ENCODE measurements around the gene CELF6.

The CELF6 gene

DNA sequence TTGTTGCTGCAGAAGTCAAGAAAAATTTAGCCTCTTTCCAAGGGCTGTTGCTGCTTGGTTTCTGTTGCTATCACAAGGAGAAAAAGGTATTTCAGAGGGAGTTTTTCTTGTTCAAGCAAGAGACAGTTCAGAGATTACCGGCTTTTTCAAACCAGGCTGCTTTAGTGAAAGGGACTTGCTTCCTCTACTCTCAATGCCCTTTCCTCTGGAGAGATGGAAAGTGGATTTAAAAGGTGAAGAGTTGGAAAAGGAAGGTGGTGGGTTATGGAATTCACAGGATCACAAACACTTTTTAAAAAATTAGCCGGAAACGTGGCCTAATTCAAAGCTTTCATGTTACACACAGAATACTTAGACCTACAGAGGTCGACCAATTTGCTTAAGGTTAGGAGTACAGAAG lies 48.7 kb downstream of the CELF6 start:
- no peak for DNase-seq

DNA sequence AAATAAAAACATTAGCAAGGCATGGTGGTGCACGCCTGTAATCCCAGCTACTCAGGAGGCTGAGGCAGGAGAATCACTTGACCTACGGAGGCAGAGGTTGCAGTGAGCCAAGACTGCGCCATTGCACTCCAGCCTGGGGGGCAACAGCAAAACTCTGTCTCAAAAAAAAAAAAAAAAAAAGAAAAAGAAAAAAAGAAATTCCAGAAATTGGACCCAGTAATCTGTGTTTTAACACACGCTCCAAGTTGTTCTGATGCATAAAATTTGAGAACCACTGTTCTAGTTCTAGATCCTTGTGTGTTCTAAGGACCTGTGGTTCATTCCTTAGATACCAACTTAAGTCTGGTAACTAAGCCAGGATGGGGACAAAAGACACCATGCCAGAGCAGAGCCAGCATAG lies 50.2 kb downstream of the CELF6 start:
- no peak for DNase-seq

DNA sequence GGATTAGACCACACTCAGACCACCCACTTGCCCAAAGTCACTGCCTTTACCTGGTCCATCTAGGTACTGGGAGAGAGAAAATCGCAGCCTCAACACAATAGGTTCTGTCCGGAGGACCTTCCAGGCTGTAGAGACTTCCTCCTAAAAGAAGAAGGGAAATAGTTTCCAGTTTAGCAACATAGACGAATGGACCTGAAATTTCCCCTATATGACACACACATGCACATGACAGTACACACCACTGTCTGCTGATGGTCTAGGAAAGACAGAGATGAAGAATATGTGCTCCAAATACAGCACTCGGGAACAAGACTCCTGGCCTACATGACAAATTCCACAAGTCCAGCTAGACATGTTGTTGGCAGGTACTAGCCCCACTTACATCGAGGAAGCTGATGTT lies 54.9 kb downstream of the CELF6 start:
- DNase-seq = no peak

DNA sequence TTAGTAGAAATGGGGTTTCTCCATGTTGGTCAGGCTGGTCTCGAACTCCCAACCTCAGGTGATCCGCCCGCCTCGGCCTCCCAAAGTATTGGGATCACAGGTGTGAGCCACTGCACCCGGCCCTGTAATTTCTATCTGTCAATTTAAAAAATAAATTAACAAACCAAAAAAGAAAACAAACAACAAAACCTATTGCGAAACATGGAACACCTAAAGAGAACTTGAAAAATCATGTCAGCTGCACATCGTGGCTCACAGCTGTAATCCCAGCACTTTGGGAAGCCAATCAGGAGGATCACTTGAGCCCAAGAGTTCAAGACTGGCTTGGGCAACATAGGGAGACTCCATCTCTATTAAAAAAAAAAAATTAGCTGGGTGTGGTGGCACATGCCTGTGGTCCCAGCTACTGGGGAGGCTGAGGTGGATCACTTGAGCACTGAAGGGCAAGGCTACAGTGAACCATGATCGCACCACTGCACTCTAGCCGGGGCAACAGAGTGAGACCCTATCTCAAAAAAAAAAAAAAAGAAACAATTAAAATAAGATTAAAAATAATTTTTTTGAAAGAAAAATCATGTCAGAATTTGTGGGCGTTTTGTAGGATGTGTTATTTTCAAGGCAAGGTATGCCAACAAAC lies 67.2 kb downstream of the CELF6 start:
- no peak for DNase-seq

DNA sequence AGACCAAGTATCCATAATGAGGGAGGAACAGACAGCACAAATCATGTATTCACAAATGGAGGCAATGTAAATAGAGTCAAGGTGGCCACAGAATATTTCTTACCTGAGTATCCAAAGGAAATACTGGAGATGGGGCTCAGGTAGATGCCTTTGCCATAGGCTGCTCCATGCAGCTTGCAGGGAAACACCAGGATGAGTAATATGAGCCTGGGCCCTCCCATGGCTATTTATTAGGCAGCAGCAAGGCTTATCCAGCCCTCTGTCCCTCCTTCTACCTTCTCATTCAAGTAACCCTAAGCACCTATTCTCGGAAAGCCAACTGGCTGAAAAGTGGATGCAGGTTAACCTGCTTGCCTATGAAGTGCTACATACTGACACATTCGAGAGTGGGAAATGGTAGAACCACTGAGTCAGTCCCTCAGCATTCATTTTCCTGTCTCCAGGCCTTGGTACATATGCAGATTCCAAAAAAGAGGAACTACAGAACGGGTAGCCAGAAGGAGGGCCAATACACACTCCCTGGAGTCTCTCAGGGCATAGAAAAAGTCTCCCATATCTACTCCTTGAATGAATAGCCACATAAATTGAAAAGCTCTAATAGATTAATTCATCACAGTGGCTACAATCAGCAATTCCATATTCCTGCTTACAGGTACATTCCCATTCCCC lies 70.7 kb downstream of the CELF6 start:
- DNase-seq = no peak

DNA sequence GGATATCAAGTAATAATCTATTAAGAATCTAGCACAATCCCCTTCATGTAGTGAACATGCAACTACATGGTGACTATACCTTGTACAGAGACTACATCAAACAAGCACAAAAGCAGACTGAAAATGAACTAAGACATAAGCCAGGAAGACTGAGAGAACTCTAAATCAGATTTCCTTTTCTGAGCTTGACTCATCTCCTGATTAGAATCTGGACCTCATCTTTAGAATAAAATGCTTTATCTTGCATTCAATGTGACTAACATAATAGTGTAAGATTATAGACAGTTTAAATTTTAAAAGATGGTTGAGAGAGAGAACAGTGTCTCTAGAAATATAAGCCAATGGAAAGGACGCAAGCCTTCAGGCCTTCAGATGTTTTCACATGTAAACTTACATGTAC lies 71.4 kb downstream of the CELF6 start:
- DNase-seq = no peak

DNA sequence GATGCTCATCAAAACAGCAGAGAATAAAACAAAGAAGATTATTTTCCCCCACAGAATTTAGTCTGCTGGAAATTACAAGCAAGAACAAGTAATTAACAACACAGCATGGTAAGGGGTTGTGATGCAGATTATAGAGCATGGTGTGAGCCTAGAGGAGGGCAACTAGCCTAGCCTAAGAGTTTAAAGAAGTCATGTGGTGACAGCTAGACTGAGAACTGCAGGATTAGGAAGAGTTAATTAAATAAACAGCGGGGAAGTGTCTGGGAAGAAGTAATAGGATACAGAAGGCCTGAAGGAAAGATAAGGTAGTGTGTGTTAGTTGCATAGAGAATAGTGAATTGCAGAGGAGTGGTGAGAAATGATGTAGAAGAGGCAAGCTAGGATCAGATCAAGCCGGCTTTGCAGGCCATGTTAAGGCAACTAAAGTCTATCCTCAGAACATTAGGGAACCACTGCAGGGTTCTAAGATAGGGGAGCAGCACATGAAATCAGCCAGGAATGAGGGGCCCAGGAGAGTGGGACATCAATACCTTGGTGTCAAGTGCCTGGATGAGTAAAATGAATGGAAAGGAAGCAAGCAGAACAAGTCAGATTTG lies 77.1 kb downstream of the CELF6 start:
- no peak for DNase-seq

DNA sequence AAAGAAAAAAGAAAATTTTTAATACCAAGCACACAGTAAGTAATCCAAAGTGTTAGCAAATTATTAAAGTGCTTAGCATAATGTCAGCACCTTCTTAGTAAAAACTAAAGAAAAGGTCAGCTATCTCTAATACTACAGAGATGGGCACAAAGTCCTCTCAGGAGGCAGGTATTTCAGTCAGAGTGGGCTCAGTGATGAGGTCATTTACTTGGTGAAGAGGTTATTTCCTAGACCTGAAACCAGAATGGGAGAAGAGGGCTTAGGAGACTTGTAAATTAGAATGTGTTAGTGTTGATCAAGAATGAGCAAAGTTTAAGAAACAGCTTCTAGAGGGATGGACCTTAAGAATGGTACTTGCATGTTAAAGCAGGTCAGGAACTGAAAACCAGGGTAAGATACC lies 80.3 kb downstream of the CELF6 start:
- no peak for DNase-seq

DNA sequence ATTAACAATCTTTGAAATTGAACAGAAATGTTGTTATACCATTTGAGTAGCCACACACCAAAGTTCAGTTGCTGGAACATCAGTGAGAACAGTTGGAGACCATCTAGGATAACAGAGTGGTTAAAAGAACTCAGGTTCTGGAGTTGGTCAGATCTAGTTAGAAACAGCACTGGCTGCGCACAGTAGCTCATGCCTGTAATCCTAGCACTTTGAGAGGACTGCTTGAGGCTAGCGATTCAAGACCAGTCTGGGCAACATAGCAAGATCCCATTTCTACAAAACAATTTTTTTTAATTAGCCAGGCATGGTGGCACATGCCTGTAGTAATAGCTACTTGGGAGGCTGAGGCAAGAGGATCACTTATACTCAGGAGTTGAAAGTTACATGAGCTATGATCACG lies 81.4 kb downstream of the CELF6 start:
- DNase-seq = no peak

DNA sequence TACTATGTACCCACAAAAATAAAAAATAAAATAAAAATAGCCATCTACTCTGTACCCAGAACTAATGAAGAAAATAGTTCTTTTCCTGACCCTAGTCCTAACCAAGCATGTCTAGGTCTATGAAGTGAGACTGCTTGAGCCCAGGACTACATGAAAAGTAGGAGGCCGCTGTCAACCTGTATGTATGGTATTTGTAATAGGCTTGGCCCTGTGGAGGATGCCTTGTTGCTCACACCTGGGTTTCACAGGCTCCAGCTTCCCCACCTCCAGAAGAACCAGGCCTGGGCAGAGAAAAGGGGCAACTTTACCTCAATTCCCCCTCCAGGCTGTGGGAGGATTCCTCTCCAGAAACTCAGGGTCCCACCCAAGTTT lies 82.1 kb downstream of the CELF6 start:
- DNase-seq = no peak

DNA sequence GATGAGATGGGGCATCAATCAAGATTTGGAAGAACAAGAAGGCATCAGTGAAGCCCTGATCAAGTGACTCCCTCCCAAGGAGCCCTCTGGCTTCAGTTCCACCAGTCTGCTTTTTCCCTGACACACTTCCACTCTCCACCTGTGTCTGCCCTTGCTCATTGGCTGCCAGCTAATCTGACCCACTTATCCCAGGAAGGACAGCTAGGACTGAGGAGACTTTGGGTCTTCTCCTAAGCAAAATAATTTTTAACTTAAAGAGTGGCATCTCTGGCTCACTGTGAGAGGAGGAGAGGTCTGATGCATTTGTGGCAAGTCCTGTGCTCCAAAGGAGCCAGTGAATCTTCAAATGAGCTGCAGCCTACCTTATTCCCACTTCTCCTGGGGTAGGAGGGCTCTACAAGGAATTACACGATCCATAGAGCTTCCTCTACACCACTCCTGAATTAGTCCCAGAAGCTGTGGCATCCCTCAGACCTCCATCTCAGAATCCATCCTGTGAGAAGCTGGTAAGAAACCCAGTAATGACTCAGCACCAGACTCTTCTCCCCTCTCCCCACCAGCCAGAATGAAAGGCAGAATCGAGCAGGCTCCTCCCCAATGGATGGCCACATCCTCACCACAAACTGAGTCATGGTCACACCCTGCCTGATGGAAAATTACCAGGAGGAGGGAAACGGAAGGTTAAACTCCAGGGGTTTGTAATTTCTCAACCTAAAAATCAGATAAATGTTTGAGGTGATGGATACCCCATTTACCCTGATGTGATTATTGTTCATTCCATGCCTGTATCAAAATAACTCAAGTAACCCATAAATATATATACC lies 82.7 kb downstream of the CELF6 start:
- peak; percentile 58 for DNase-seq

DNA sequence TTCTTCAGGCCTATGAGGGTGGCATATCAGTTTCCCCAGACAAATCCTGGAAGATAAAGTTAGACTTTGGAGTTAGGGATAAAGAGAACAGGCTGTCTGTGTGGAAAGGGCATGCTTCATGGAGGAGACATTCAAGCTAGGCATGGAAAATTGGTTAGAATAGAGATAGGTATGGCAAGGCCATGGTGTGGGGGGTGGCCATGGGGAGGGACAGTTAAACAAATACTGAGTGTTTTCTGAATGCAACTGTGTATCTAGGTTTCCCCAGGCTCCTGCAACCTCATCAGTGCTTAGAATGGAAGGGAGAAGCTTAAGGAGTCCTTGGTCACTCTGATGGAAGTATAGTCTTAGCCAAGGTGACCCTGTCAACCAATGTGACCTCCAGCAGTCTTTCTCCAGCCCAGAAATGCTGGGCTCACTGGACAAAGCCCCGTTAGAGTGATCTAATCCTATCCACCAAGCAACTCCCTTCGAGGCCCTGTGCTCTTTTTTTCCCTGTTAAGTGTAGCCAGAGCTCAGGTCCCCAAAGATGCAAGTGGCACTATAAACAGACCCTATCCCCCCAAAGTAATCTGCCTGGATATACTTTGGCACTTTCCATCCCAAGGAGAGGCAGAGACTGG lies 83.5 kb downstream of the CELF6 start:
- DNase-seq = no peak

DNA sequence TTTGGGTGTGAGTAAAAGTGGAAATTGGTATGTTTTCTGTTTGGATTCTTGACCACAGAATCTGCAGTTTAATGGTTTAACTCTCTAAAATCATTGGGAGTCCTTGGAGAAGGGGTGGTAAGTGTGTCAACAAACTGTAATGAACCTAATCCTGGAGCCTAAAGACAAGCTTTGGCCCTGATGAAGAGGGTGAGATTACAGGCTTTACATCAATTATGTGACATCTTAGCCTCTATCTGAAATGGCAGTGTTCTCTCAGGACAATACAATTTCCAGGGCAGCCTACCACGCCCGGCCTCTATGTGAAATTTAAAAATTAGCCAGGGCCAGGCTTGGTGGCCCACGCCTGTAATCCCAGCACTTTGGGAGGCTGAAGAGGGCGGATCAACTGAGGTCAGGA lies 84.7 kb downstream of the CELF6 start:
- DNase-seq = no peak

Measured in stimulated activated CD4-positive, alpha-beta T cell treated with anti-CD3 and anti-CD28 coated beads, Interleukin-4, amount 100 ng/mL, for 1 hour (primary cell).